Lower leg skin (tissue), 4 donors: Measurements from ENCODE around the gene FBN1. TPM values are rescaled to one million over a fixed set of nuclear protein-coding genes. Genes with fewer than 3 reads are reported as not detected.

Source experiments
- DNase-seq, 2 donors: peaks; one replicate each; pipeline ENCODE4 v3.0.0-alpha.2; 2019; ENCODE audit warnings: low spot score in 2 of 2
- H3K4me3 ChIP-seq: fragments of 200-600 bp; sonication (generic); 2 replicates; pipeline ENCODE4 v1.5.1; 2017; ENCODE audit warnings: mild to moderate bottlenecking, low read depth; ENCODE audit not compliant: poor library complexity, severe bottlenecking
- CTCF ChIP-seq, 3 donors: fragments of 450-650 bp; IDR thresholded peaks; one replicate each; pipeline ENCODE4 v1.5.1; 2016; ENCODE audit warnings: antibody characterized with exemption in 3 of 3, mild to moderate bottlenecking in 3 of 3, moderate library complexity in 2 of 3
- POLR2A ChIP-seq, 2 donors: fragments of 450-650 bp; IDR thresholded peaks; one replicate each; pipeline ENCODE4 v1.6.1; 2016 to 2017; ENCODE audit warnings: antibody characterized with exemption in 2 of 2, mild to moderate bottlenecking in 1 of 2, moderate library complexity in 1 of 2
- WGBS, 2 donors: methylation state at CpG; one replicate each; pipeline ENCODE4 v1.1.5; 2018; 5-methylcytosine and 5-hydroxymethylcytosine counted together
- intact Hi-C: fragments of 100-400 bp; cut with DNase I; formaldehyde crosslinking; loops from one replicate; pipeline ENCODE4 v1.15.0; 2023; ENCODE audit warnings: low total_unique reads
- total RNA-seq, 4 donors: library from RNA; depleted of rRNA; stranded (reverse); fragments of >200 nt; gene quantifications; one replicate each; pipeline ENCODE4 v1.1.0, GENCODE V29; 2016

The FBN1 gene
- total RNA-seq, 4 donors from 2014 or later = 15.0 to 59.3 (median 24.0) TPM

GRCh38 chr15:48596415-48596814 is 49.1 kb downstream of the FBN1 start:
- WGBS, 2 donors = 61 to 76% methylated on average over 4 of the region's 4 CpGs
- no peak for DNase-seq
- no peak for TF ChIP-seq CTCF (IDR thresholded peaks at IDR 0.05)
- intact Hi-C loops = no loop called here
- H3K4me3 ChIP-seq = no peak overlapping the region

GRCh38 chr15:48595981-48596380 is 49.5 kb downstream of the FBN1 start:
- 89 to 91% methylated on average over 5 of the region's 5 CpGs for WGBS, 2 donors
- no peak overlapping the region for H3K4me3 ChIP-seq
- TF ChIP-seq CTCF (IDR thresholded peaks at IDR 0.05) = no peak
- no peak for TF ChIP-seq POLR2A (IDR thresholded peaks at IDR 0.05)
- intact Hi-C loops = no loop called here
- no peak for DNase-seq

GRCh38 chr15:48592933-48593332 is 52.6 kb downstream of the FBN1 start:
- 45 to 82% methylated on average over 1 of the region's 1 CpG for WGBS, 2 donors
- intact Hi-C loops = no loop called here
- TF ChIP-seq POLR2A (IDR thresholded peaks at IDR 0.05) = no peak
- no peak for TF ChIP-seq CTCF (IDR thresholded peaks at IDR 0.05)
- no peak for DNase-seq
- H3K4me3 ChIP-seq = no peak overlapping the region

- H3K4me3 ChIP-seq = no peak overlapping the region
- WGBS, 2 donors = 50 to 66% methylated on average over 2 of the region's 2 CpGs
- TF ChIP-seq CTCF (IDR thresholded peaks at IDR 0.05) (no peak), POLR2A (IDR thresholded peaks at IDR 0.05) (no peak)
- no peak for DNase-seq
- intact Hi-C loops = no loop called here
Observed at GRCh38 chr15:48592221-48592731, 53.2 kb downstream of the FBN1 start.

GRCh38 chr15:48590723-48591122 is 54.8 kb downstream of the FBN1 start:
- intact Hi-C loops = no loop called here

More at GRCh38 chr15:48590723-48591122, 54.8 kb downstream of the FBN1 start:
- DNase-seq = no peak
- no peak overlapping the region for H3K4me3 ChIP-seq
- 26 to 36% methylated on average over 1 of the region's 1 CpG for WGBS, 2 donors
- TF ChIP-seq POLR2A (IDR thresholded peaks at IDR 0.05) (no peak), CTCF (IDR thresholded peaks at IDR 0.05) (no peak)
